Stimulated activated naive CD8-positive, alpha-beta T cell treated with anti-CD3 and anti-CD28 coated beads, Interleukin-15, Interleukin-2, amounts not matched to agents 100 U/mL and 50 U/mL, for 24 hours (primary cell): Measurements from ENCODE around the gene NT5C.
A peak's percentile ranks its signal among the peaks of the same experiment; 100 is the strongest.

Source experiments
- ATAC-seq: fragments of 150-1000 bp; cut with Tn5 transposase; one replicate; pipeline ENCODE4 v1.10.0; 2021
- DNase-seq: peaks from one replicate; pipeline ENCODE4 v3.0.0; 2021

NT5C gene

GRCh38 chr17:75091855-75092327, 39.7 kb downstream of the NT5C start:
- no peak for ATAC-seq
- no peak for DNase-seq

GRCh38 chr17:75090871-75091854, 40.4 kb downstream of the NT5C start:
- ATAC-seq: no peak
- no peak for DNase-seq

- peak; percentile 62 for ATAC-seq
Measured at GRCh38 chr17:75088465-75089417, 42.8 kb downstream of the NT5C start.

DNA sequence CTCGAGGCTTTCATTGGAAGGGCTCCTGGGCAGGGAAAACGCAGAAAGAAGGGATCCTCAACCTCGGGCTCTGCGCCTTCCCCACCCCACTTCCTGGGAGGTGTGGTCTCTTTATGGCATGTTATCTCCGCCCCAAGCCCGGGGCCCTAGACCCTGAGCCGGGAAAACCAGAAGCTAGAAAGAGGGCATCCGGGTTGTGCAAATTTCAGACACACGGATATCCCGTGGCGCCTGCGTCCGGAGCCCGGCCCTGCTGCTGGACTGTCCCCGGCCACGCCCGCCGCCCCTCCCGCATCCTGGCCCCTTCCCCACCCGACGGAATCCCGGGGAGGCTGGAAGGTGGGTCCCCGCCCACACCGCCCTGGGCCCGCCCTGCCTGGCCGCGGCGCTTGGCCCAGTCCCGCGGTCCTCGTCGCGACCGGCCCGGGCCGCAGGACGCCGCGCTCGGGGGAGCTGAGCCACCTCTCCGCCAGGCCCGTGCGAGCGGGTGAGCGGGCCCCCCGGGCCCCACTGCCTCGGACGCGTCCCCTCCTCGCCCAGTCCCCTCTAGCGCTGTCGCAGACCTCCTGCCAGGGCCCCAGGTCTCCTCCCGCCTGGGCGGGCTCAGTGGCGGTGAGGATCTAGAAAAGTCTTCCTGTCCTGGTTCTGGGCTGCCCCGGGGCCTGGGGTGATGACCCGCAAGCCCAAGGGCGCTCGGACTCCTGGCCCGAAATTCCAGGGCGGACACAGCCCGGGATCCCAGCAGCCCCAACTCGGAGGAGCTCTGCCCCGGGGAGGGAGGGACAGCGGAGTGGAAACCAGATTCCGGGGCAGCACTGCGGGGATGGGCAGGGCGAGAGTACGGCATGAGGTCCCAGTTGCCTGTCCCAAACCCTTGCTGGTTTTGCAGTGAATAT, 43.7 kb downstream of the NT5C start, which contains the start of gene SLC16A5:
TSS of gene SLC16A5 (plus strand) at position 397 of the 896 bp plus-strand sequence. CDS start 5,683 bp downstream, outside the sequence.
- DNase-seq: peak; percentile 57
- peak; percentile 59 for ATAC-seq

More at GRCh38 chr17:75088465-75089417, 42.8 kb downstream of the NT5C start:
- no peak for DNase-seq

GRCh38 chr17:75087182-75087557, 44.4 kb downstream of the NT5C start:
- ATAC-seq (peak; percentile 3), DNase-seq (no peak)

- ATAC-seq: no peak
- no peak for DNase-seq
Measured at GRCh38 chr17:75086496-75087181, 44.9 kb downstream of the NT5C start.

DNA sequence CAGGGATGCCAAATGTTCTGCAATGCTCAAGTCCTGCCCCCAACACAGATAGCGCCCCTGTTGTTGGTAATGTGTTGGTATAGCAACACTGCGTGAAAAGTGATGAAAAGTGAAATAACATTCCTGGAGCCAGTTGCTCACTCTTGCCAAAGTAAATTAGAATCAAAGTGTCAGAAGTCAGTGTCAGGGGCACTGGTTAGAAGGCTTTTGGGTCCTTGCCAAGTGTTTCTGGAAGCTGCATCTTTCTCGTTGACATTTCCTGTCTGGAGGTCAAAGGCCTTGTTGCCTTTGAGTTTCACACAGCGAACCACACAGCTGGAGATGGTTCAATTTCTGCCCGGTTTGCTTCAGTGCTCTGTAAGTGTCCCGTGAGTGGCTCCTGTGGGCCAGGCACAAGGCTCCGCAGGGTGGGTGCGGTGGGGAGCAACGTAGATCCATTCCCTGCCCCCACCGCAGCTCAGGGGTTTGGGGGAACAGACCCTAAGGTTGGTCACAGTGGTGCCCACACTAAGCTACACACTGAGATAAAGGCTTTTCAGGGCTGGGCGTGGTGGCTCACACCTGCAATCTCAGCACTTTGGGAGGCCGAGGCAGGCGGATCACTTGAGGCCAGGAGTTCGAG, 47.4 kb downstream of the NT5C start:
- DNase-seq (no peak), ATAC-seq (no peak)

GRCh38 chr17:75082683-75083082, 48.9 kb downstream of the NT5C start:
- DNase-seq: no peak
- no peak for ATAC-seq

GRCh38 chr17:75081611-75082540, 49.7 kb downstream of the NT5C start:
- no peak for ATAC-seq
- no peak for DNase-seq
